Cardiac muscle cell (in vitro differentiated cells and primary cell): ENCODE measurements around the gene STAT5A. TPM values are rescaled to one million over a fixed set of nuclear protein-coding genes. Genes with fewer than 3 reads are reported as not detected.

Source experiments
- DNase-seq, 2 donors: peaks; one replicate each; pipeline versions ENCODE4 v3.0.0 to v3.0.0-alpha.2; 2010 to 2017; ENCODE audit warnings: low read depth in 1 of 2, low spot score in 1 of 2
- H3K27ac ChIP-seq: fragments of 200-600 bp; sonication (generic); 2 replicates; pipeline ENCODE4 v1.5.1; 2016
- H3K27me3 ChIP-seq: fragments of 200-600 bp; sonication (generic); 2 replicates; pipeline ENCODE4 v1.6.0; 2016; ENCODE audit warnings: control low read depth
- H3K36me3 ChIP-seq: fragments of 200-600 bp; sonication (generic); 2 replicates; pipeline ENCODE4 v1.5.1; 2016; ENCODE audit warnings: control low read depth
- H3K4me1 ChIP-seq: fragments of 200-600 bp; sonication (generic); 2 replicates; pipeline ENCODE4 v1.8.1; 2017; ENCODE audit warnings: low read depth, mild to moderate bottlenecking, mixed run types
- H3K4me3 ChIP-seq: fragments of 200-600 bp; sonication (generic); 2 replicates; pipeline ENCODE4 v1.5.1; 2016; ENCODE audit warnings: mild to moderate bottlenecking
- H3K9me3 ChIP-seq: fragments of 200-600 bp; sonication (generic); 2 replicates; pipeline ENCODE4 v1.5.1; 2017; ENCODE audit warnings: low read depth, mild to moderate bottlenecking, control low read depth
- CTCF ChIP-seq: IDR thresholded peaks from 2 replicates; pipeline ENCODE4 v1.5.1; 2012; ENCODE audit warnings: low read depth, mild to moderate bottlenecking, low read length
- polyA plus RNA-seq: library from polyadenylated mRNA; unstranded; fragments of >200 nt; fragmentation: Nextera tagmentation; extraction: Ambion mirVana; gene quantifications from 2 replicates; pipeline ENCODE4 v1.2.1, GENCODE V29; 2016
- total RNA-seq: library from RNA; depleted of rRNA; stranded (reverse); fragments of >200 nt; gene quantifications from 2 replicates; pipeline ENCODE4 v1.2.3, GENCODE V29; 2016

STAT5A gene
- total and polyA plus RNA-seq, 2 experiments from 2014 or later = 8.2 to 12.2 TPM

DNA sequence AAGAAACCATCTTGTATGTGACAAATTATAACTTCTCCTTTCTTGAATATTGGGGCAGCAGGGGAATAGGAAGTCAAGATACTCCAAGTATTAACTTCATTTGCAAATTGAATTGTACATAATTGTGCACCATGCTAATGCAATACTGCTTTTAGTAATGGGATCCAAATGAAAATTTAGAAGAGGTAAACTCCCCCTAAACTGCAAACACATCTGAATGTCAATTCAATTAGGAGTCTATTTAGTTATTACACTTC, 16.6 kb upstream of the STAT5A start:
- no peak for DNase-seq
- no peaks in the 10 kb centered on the region for H3K27me3 ChIP-seq
- H3K4me3 ChIP-seq = no peak overlapping the region
- no peak overlapping the region for H3K27ac ChIP-seq
- peaks cover 24% of the 10 kb centered on the region for H3K4me1 ChIP-seq
- TF ChIP-seq CTCF = no peak
- no peaks in the 10 kb centered on the region for H3K9me3 ChIP-seq
- no peaks in the 10 kb centered on the region for H3K36me3 ChIP-seq

DNA sequence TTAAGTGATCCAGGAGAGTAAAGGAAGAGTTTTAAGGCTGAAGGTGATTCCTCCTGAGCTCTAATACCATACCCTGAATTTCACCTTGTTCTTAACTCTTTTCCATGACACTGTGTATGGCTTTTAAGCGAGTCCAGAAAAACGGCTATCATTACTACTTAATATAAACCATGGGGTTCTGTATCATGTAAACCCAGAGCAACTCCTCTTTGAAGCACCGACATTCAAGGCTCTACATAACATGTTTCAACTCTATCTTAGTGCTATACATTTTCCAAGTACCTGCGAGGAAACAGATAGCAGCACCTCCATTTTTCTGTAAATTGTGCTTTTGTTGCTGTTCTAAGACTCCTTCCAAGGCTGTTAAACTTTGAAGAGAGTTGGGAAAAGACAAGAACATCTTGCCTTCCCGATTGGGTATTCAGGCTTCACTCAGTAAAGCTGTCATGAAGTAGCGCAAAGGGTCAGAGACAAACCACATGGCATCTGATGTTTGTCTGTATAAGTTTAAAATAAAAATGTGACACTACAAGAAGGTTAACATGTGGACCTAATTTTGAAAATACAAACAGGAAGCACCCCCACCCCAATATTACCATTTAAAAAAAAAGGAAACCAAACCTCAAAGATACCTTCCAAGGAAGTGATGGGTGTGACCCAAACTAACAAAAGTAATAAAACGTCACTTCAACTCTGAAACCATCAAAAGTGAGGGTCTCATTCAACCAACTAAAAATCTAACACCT, 16.0 kb upstream of the STAT5A start:
- Histone ChIP-seq H3K4me3 (no peak overlapping the region), H3K9me3 (no peaks in the 10 kb centered on the region), H3K36me3 (no peaks in the 10 kb centered on the region), H3K27ac (no peak overlapping the region), H3K4me1 (peaks cover 23% of the 10 kb centered on the region), H3K27me3 (no peaks in the 10 kb centered on the region)
- no peak for DNase-seq
- no peak for TF ChIP-seq CTCF

DNA sequence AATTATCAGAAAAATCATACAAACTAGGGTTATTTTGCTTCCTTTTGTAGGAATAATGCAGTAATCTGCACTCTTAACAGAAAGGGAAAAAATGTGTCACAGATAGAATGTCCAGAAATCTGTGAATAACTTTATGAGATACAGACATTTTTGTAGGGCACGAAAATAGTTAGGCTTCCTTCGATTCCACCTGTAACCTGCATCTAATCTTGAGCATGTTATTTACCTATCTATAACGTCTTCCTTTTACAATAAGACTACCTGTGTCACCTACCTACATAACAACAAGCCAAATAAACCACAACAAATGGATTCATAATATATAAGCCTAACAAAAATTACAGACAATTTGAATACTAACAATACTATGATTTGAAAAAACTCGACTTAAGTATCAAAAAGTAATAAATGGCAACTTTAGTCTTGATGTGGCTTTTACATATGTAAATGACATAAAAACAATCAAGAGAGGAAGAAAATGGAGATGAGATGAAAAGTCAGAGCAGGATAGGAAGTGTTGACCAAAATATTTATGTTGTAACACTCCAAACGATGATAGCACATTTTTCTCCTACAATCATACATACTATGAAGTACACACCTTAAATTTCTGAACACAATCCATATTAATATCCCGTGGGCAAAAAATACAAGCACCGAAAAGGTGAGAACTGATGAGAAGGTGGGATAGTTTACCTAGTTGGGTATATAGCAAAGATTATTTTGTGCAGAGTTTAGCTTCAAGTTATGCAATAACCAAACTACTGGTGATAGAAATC, 14.6 kb upstream of the STAT5A start:
- Histone ChIP-seq H3K4me1 (peaks cover 23% of the 10 kb centered on the region), H3K4me3 (no peak overlapping the region), H3K27ac (no peak overlapping the region), H3K9me3 (no peaks in the 10 kb centered on the region), H3K27me3 (no peaks in the 10 kb centered on the region), H3K36me3 (no peaks in the 10 kb centered on the region)
- TF ChIP-seq CTCF = no peak
- DNase-seq = no peak

- H3K4me3 ChIP-seq = peak overlapping the region; percentile 95
- no peak for TF ChIP-seq CTCF
- no peak for DNase-seq
- no peaks in the 10 kb centered on the region for H3K27me3 ChIP-seq
- peaks cover 23% of the 10 kb centered on the region for H3K4me1 ChIP-seq
- H3K36me3 ChIP-seq = no peaks in the 10 kb centered on the region
- no peak overlapping the region for H3K27ac ChIP-seq
- no peaks in the 10 kb centered on the region for H3K9me3 ChIP-seq
These were observed 14.1 kb upstream of the STAT5A start for GRCh38 chr17:42274253-42274542.

- DNase-seq = no peak
- peaks cover 23% of the 10 kb centered on the region for H3K4me1 ChIP-seq
- TF ChIP-seq CTCF = no peak
- H3K27me3 ChIP-seq = no peaks in the 10 kb centered on the region
- H3K36me3 ChIP-seq = no peaks in the 10 kb centered on the region
- H3K27ac ChIP-seq = peak overlapping the region; percentile 84
- H3K4me3 ChIP-seq = peak overlapping the region; percentile 95
- H3K9me3 ChIP-seq = no peaks in the 10 kb centered on the region
These were observed 13.3 kb upstream of the STAT5A start for GRCh38 chr17:42274812-42275526.
